Trophoblast cell (in vitro differentiated cells and primary cell): ENCODE measurements around the gene GAGE10.
"Not testable (repeated sequence)": the region's sequence is repeated elsewhere in the genome, so short reads cannot be mapped to it uniquely, and the experiment has no call there.

Experiments
- DNase-seq, 2 donors: peaks; one replicate each; pipeline ENCODE4 v3.0.0-alpha.2; 2016
- H2AFZ ChIP-seq: 2 replicates; pipeline ENCODE4 v1.6.1; 2013; ENCODE audit warnings: low read length, moderate library complexity, mild to moderate bottlenecking; ENCODE audit not compliant: insufficient read depth, poor library complexity
- H2AK5ac ChIP-seq: 2 replicates; pipeline ENCODE4 v1.6.1; 2013; ENCODE audit warnings: mild to moderate bottlenecking, low read length
- H2BK120ac ChIP-seq: 2 replicates; pipeline ENCODE4 v1.6.1; 2013; ENCODE audit warnings: low read length, mild to moderate bottlenecking, moderate library complexity; ENCODE audit not compliant: insufficient read depth, poor library complexity
- H2BK12ac ChIP-seq: 2 replicates; pipeline ENCODE4 v1.6.1; 2013; ENCODE audit warnings: mild to moderate bottlenecking, low read length, moderate library complexity
- H2BK5ac ChIP-seq: 2 replicates; pipeline ENCODE4 v1.6.1; 2013; ENCODE audit warnings: low read length, low read depth, moderate library complexity, mild to moderate bottlenecking; ENCODE audit not compliant: poor library complexity
- H3K14ac ChIP-seq: 2 replicates; pipeline ENCODE4 v1.6.1; 2013; ENCODE audit warnings: mild to moderate bottlenecking, low read length
- H3K18ac ChIP-seq: 2 replicates; pipeline ENCODE4 v1.6.1; 2013; ENCODE audit warnings: mild to moderate bottlenecking, low read length
- H3K23ac ChIP-seq: 2 replicates; pipeline ENCODE4 v1.6.1; 2013; ENCODE audit warnings: low read length
- H3K27ac ChIP-seq: 2 replicates; pipeline ENCODE4 v1.5.1; 2013; ENCODE audit warnings: low read depth, mild to moderate bottlenecking, inconsistent platforms, low read length, moderate library complexity
- H3K27me3 ChIP-seq: 2 replicates; pipeline ENCODE4 v1.6.1; 2013; ENCODE audit warnings: inconsistent platforms, mild to moderate bottlenecking, low read length, moderate library complexity; ENCODE audit not compliant: insufficient read depth
- H3K36me3 ChIP-seq, 2 experiments: 1 replicate in 1 of 2; 2 replicates in 1 of 2; pipeline ENCODE4 v1.6.1; 2013; ENCODE audit warnings: low read length in 2 of 2, mild to moderate bottlenecking in 2 of 2, moderate library complexity in 1 of 2; ENCODE audit not compliant: insufficient read depth in 2 of 2, control insufficient read depth in 1 of 2
- H3K4ac ChIP-seq: 2 replicates; pipeline ENCODE4 v1.6.1; 2013; ENCODE audit warnings: low read depth, mild to moderate bottlenecking, low read length, moderate library complexity
- H3K4me1 ChIP-seq, 2 experiments: 1 replicate in 1 of 2; 2 replicates in 1 of 2; pipeline ENCODE4 v1.6.1; 2013; ENCODE audit warnings: low read length in 2 of 2, mild to moderate bottlenecking in 2 of 2, moderate library complexity in 1 of 2; ENCODE audit not compliant: insufficient read depth in 2 of 2, control insufficient read depth in 1 of 2
- H3K4me2 ChIP-seq: 2 replicates; pipeline ENCODE4 v1.6.1; 2013; ENCODE audit warnings: inconsistent platforms, mild to moderate bottlenecking, low read length, moderate library complexity
- H3K4me3 ChIP-seq: 2 replicates; pipeline ENCODE4 v1.5.1; 2013; ENCODE audit warnings: mild to moderate bottlenecking, low read depth, low read length, inconsistent platforms
- H3K79me1 ChIP-seq: one replicate; pipeline ENCODE4 v1.6.1; 2013; ENCODE audit warnings: low read length
- H3K79me2 ChIP-seq: 2 replicates; pipeline ENCODE4 v1.6.1; 2013; ENCODE audit warnings: low read length, mild to moderate bottlenecking; ENCODE audit not compliant: control insufficient read depth, insufficient read depth, poor library complexity
- H3K9ac ChIP-seq: 2 replicates; pipeline ENCODE4 v1.6.1; 2013; ENCODE audit warnings: mild to moderate bottlenecking, low read length
- H3K9me3 ChIP-seq: 2 replicates; pipeline ENCODE4 v1.6.1; 2013; ENCODE audit warnings: low read depth, mild to moderate bottlenecking, control low read depth, inconsistent platforms, low read length; ENCODE audit not compliant: insufficient read depth
- H4K12ac ChIP-seq: 2 replicates; pipeline ENCODE4 v1.6.1; 2013; ENCODE audit warnings: low read depth, mild to moderate bottlenecking, low read length, moderate library complexity
- H4K8ac ChIP-seq: 2 replicates; pipeline ENCODE4 v1.6.1; 2013; ENCODE audit warnings: low read depth, mild to moderate bottlenecking, low read length, moderate library complexity
- H4K91ac ChIP-seq: one replicate; pipeline ENCODE4 v1.6.1; 2013; ENCODE audit warnings: low read depth, mild to moderate bottlenecking, low read length, moderate library complexity
- WGBS: extraction: QIAGEN DNeasy Blood & Tissue Kit; methylation state at CpG from one replicate; pipeline ENCODE4 v1.1.7; 2013; ENCODE audit warnings: missing lambda C conversion rate; ENCODE audit not compliant: insufficient read length, insufficient coverage; ENCODE audit errors: extremely low coverage; 5-methylcytosine and 5-hydroxymethylcytosine counted together

Gene GAGE10

DNA sequence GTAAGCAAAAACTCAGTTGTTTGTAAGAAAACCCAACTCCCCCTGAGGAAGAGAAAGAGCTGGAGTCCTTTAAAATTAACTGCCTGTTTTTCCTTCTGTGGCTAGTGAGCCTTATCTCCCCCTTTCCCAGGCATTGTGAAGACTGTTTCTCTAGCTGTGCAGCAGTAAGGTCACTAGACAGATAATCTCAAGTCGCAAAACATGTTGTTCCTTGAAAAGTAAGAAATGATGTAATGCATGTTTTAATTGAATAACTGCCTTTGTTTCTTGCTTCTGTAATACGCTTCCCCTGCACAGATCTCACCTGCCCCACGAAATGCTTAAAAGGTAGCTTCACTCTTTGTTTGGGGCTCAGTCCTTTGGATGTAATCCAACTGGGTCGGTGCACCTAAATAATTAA lies 12.6 kb downstream of the GAGE10 start:
- Histone ChIP-seq H4K91ac (no peak overlapping the region), H3K4me1 (no peaks in the 10 kb centered on the region), H3K79me1 (no peaks in the 10 kb centered on the region), H2AK5ac (no peak overlapping the region), H2AFZ (no peak overlapping the region), H2BK120ac (no peak overlapping the region), H3K79me2 (no peaks in the 10 kb centered on the region), H3K18ac (no peak overlapping the region), H3K4me2 (no peak overlapping the region), H3K4me3 (no peak overlapping the region), H2BK5ac (no peak overlapping the region), H3K27me3 (no peaks in the 10 kb centered on the region), H3K4ac (no peak overlapping the region), H3K36me3 (no peaks in the 10 kb centered on the region), H4K12ac (no peak overlapping the region), H3K9me3 (no peaks in the 10 kb centered on the region), H3K14ac (no peak overlapping the region), H3K23ac (no peak overlapping the region), H4K8ac (no peak overlapping the region), H3K27ac (no peak overlapping the region), H3K9ac (no peak overlapping the region), H2BK12ac (no peak overlapping the region)
- no CpG with 5 or more reads among the region's 4 CpGs for WGBS
- DNase-seq = no peak

DNA sequence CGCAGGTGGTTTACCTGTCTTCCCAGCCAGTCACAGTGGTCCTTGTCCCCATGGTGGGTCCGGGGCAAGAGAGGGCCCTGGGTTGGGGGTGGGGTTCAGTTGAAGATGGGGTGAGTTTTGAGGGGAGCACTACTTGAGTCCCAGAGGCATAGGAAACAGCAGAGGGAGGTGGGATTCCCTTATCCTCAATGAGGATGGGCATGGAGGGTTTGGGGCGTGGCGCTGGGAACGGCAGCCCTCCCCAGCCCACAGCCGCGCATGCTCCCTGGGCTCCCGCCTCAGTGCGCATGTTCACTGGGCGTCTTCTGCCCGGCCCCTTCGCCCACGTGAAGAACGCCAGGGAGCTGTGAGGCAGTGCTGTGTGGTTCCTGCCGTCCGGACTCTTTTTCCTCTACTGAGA lies 18.3 kb downstream of the GAGE10 start, which contains the start of gene GAGE12J:
Gene GAGE12J, plus strand, starts transcription at position 301 of the 400 bp plus-strand sequence. CDS start 1,157 bp downstream, outside the sequence.
- H3K79me2 ChIP-seq, H4K8ac ChIP-seq, H3K4ac ChIP-seq, H2BK12ac ChIP-seq, H3K18ac ChIP-seq, H3K27me3 ChIP-seq, H3K36me3 ChIP-seq, H4K12ac ChIP-seq, H3K9me3 ChIP-seq, H2AK5ac ChIP-seq, H3K79me1 ChIP-seq, H3K27ac ChIP-seq, H3K14ac ChIP-seq, H3K4me2 ChIP-seq, H2BK120ac ChIP-seq, H2BK5ac ChIP-seq, H3K23ac ChIP-seq, H2AFZ ChIP-seq, H3K4me1 ChIP-seq, H3K4me3 ChIP-seq, H3K9ac ChIP-seq, H4K91ac ChIP-seq, DNase-seq: not testable (repeated sequence)
- no CpG with 5 or more reads among the region's 16 CpGs for WGBS

- H2BK12ac ChIP-seq, H4K8ac ChIP-seq, H3K9me3 ChIP-seq, H2BK5ac ChIP-seq, H2BK120ac ChIP-seq, H2AFZ ChIP-seq, H3K14ac ChIP-seq, H3K4ac ChIP-seq, H3K4me3 ChIP-seq, H2AK5ac ChIP-seq, H3K4me1 ChIP-seq, H3K27ac ChIP-seq, H3K27me3 ChIP-seq, H3K79me2 ChIP-seq, H3K18ac ChIP-seq, H4K12ac ChIP-seq, H3K23ac ChIP-seq, DNase-seq, H3K9ac ChIP-seq, H3K79me1 ChIP-seq, H4K91ac ChIP-seq, H3K4me2 ChIP-seq, H3K36me3 ChIP-seq: not testable (repeated sequence)
- whole genome bisulfite sequencing = no CpG with 5 or more reads among the region's 27 CpGs
Measured at GRCh38 chrX:49322266-49322665, 18.8 kb downstream of the GAGE10 start.

- not testable (repeated sequence) for H2BK12ac ChIP-seq, H4K91ac ChIP-seq, H3K36me3 ChIP-seq, H4K12ac ChIP-seq, H3K79me1 ChIP-seq, H3K79me2 ChIP-seq, H3K9ac ChIP-seq, H3K14ac ChIP-seq, H3K27me3 ChIP-seq, H2AK5ac ChIP-seq, H3K4ac ChIP-seq, DNase-seq, H3K27ac ChIP-seq, H3K4me3 ChIP-seq, H3K18ac ChIP-seq, H3K9me3 ChIP-seq, H2BK120ac ChIP-seq, H2AFZ ChIP-seq, H3K4me1 ChIP-seq, H2BK5ac ChIP-seq, H3K4me2 ChIP-seq, H3K23ac ChIP-seq, H4K8ac ChIP-seq
- no CpG with 5 or more reads among the region's 7 CpGs for WGBS
Measured at GRCh38 chrX:49323735-49324134, 20.3 kb downstream of the GAGE10 start.
